H9 (cell line): ENCODE data around the gene TSGA10. TPM values are rescaled to one million over a fixed set of nuclear protein-coding genes. Genes with fewer than 3 reads are reported as not detected.

Experiments
- DNase-seq: peaks from one replicate; pipeline ENCODE4 v3.0.0-alpha.2; 2017
- H2AFZ ChIP-seq: one replicate; pipeline ENCODE4 v1.6.1; 2013; ENCODE audit warnings: mild to moderate bottlenecking, low read length, control low read depth, moderate library complexity
- H2AK5ac ChIP-seq: 2 replicates; pipeline ENCODE4 v1.6.1; 2013; ENCODE audit warnings: low read length, control low read depth, mixed read lengths; ENCODE audit not compliant: insufficient read length
- H2BK120ac ChIP-seq: one replicate; pipeline ENCODE4 v1.6.1; 2013; ENCODE audit warnings: low read depth, mild to moderate bottlenecking, low read length, control low read depth, inconsistent platforms; ENCODE audit not compliant: poor library complexity, severe bottlenecking
- H2BK12ac ChIP-seq: 2 replicates; pipeline ENCODE4 v1.6.1; 2013; ENCODE audit warnings: low read length, control low read depth, mixed read lengths, low read depth; ENCODE audit not compliant: insufficient read length
- H2BK15ac ChIP-seq: 2 replicates; pipeline ENCODE4 v1.6.1; 2013; ENCODE audit warnings: low read depth, low read length, control low read depth
- H2BK20ac ChIP-seq: one replicate; pipeline ENCODE4 v1.6.1; 2013; ENCODE audit warnings: low read depth, mild to moderate bottlenecking, low read length, control low read depth, inconsistent platforms; ENCODE audit not compliant: poor library complexity, severe bottlenecking
- H2BK5ac ChIP-seq: 2 replicates; pipeline ENCODE4 v1.6.1; 2013; ENCODE audit warnings: low read length, control low read depth, mixed read lengths; ENCODE audit not compliant: insufficient read length
- H3K14ac ChIP-seq: 2 replicates; pipeline ENCODE4 v1.6.1; 2013; ENCODE audit warnings: low read length, control low read depth; ENCODE audit not compliant: insufficient read depth
- H3K18ac ChIP-seq: 2 replicates; pipeline ENCODE4 v1.6.1; 2013; ENCODE audit warnings: low read depth, mild to moderate bottlenecking, mixed read lengths, low read length, control low read depth; ENCODE audit not compliant: insufficient read length
- H3K23ac ChIP-seq: 2 replicates; pipeline ENCODE4 v1.6.1; 2013; ENCODE audit warnings: low read length, control low read depth, mixed read lengths, low read depth; ENCODE audit not compliant: insufficient read length
- H3K23me2 ChIP-seq: 2 replicates; pipeline ENCODE4 v1.6.1; 2013; ENCODE audit warnings: low read depth, mild to moderate bottlenecking, mixed read lengths, low read length, control low read depth; ENCODE audit not compliant: insufficient read length, poor library complexity, severe bottlenecking
- H3K27ac ChIP-seq: 2 replicates; pipeline ENCODE4 v1.5.1; 2013; ENCODE audit warnings: low read length, control low read depth, mixed read lengths, low read depth; ENCODE audit not compliant: insufficient read length
- H3K27me3 ChIP-seq: 2 replicates; pipeline ENCODE4 v1.6.1; 2013; ENCODE audit warnings: low read length, control low read depth, inconsistent platforms; ENCODE audit not compliant: insufficient read depth
- H3K4ac ChIP-seq: 2 replicates; pipeline ENCODE4 v1.6.1; 2013; ENCODE audit warnings: low read depth, mild to moderate bottlenecking, control low read depth, inconsistent platforms, low read length, moderate library complexity
- H3K4me1 ChIP-seq: 2 replicates; pipeline ENCODE4 v1.6.1; 2013; ENCODE audit warnings: low read length, control low read depth, inconsistent platforms; ENCODE audit not compliant: insufficient read depth
- H3K4me2 ChIP-seq: 2 replicates; pipeline ENCODE4 v1.6.1; 2013; ENCODE audit warnings: low read length, control low read depth, mixed read lengths; ENCODE audit not compliant: insufficient read length, insufficient read depth
- H3K56ac ChIP-seq: 2 replicates; pipeline ENCODE4 v1.6.1; 2013; ENCODE audit warnings: low read depth, mild to moderate bottlenecking, mixed read lengths, low read length, control low read depth; ENCODE audit not compliant: insufficient read length
- H3K79me1 ChIP-seq: 2 replicates; pipeline ENCODE4 v1.6.1; 2013; ENCODE audit warnings: low read depth, mild to moderate bottlenecking, moderate library complexity, low read length, control low read depth, inconsistent platforms; ENCODE audit not compliant: insufficient read depth, poor library complexity, severe bottlenecking
- H3K79me2 ChIP-seq: 2 replicates; pipeline ENCODE4 v1.6.1; 2013; ENCODE audit warnings: low read length, control low read depth, inconsistent platforms; ENCODE audit not compliant: insufficient read depth
- H3K9ac ChIP-seq: 2 replicates; pipeline ENCODE4 v1.6.1; 2013; ENCODE audit warnings: low read length, control low read depth, mixed read lengths; ENCODE audit not compliant: insufficient read length; ENCODE audit errors: extremely low read depth
- H3K9me3 ChIP-seq: one replicate; pipeline ENCODE4 v1.6.1; 2013; ENCODE audit warnings: low read depth, low read length, inconsistent platforms; ENCODE audit not compliant: control insufficient read depth
- H3T11ph ChIP-seq: one replicate; pipeline ENCODE4 v1.6.1; 2013; ENCODE audit warnings: mild to moderate bottlenecking, low read length, control low read depth, inconsistent platforms
- H4K20me1 ChIP-seq: one replicate; pipeline ENCODE4 v1.6.1; 2013; ENCODE audit not compliant: control insufficient read depth, insufficient read length, insufficient read depth
- H4K5ac ChIP-seq: 2 replicates; pipeline ENCODE4 v1.6.1; 2013; ENCODE audit warnings: low read depth, mild to moderate bottlenecking, mixed read lengths, low read length, control low read depth; ENCODE audit not compliant: insufficient read length
- H4K8ac ChIP-seq: replicated peaks from 2 replicates; pipeline ENCODE4 v1.6.1; 2013; ENCODE audit warnings: low read length, control low read depth, mixed read lengths, low read depth; ENCODE audit not compliant: insufficient read length
- H4K91ac ChIP-seq: 2 replicates; pipeline ENCODE4 v1.6.1; 2013; ENCODE audit warnings: low read depth, mild to moderate bottlenecking, moderate library complexity, mixed read lengths, low read length, control low read depth; ENCODE audit not compliant: insufficient read length
- H3K27ac Mint-ChIP-seq, 3 experiments: 2 replicates in 2 of 3; 3 replicates in 1 of 3; pipeline ENCODE4 v1.8.0; 2020 to 2021; ENCODE audit warnings: mixed read lengths in 3 of 3, mild to moderate bottlenecking in 1 of 3, moderate library complexity in 1 of 3
- H3K27me3 Mint-ChIP-seq: 2 replicates; pipeline ENCODE4 v1.8.0; 2021; ENCODE audit warnings: low read depth, mild to moderate bottlenecking, moderate library complexity, mixed read lengths
- H3K36me3 Mint-ChIP-seq, 3 experiments: 2 replicates in 2 of 3; 3 replicates in 1 of 3; pipeline ENCODE4 v1.8.0; 2020 to 2021; ENCODE audit warnings: low read depth in 3 of 3, mixed read lengths in 3 of 3; ENCODE audit not compliant: insufficient read depth in 1 of 3
- H3K4me1 Mint-ChIP-seq, 2 experiments: 2 replicates each; pipeline ENCODE4 v1.8.0; 2020; ENCODE audit warnings: mixed read lengths in 2 of 2
- H3K4me3 Mint-ChIP-seq, 2 experiments: 2 replicates in 1 of 2; 3 replicates in 1 of 2; pipeline ENCODE4 v1.8.0; 2020 to 2021; ENCODE audit warnings: mild to moderate bottlenecking in 2 of 2, mixed read lengths in 2 of 2, moderate library complexity in 1 of 2
- H3K9me3 Mint-ChIP-seq, 2 experiments: 2 replicates in 1 of 2; 3 replicates in 1 of 2; pipeline ENCODE4 v1.8.0; 2020; ENCODE audit warnings: mild to moderate bottlenecking in 2 of 2, mixed read lengths in 2 of 2, moderate library complexity in 1 of 2
- WGBS: extraction: QIAGEN DNeasy Blood & Tissue Kit; methylation state at CpG from one replicate; pipeline ENCODE4 v1.1.7; 2013; ENCODE audit warnings: missing lambda C conversion rate, low lambda C conversion rate, mixed read lengths; ENCODE audit not compliant: insufficient read length; ENCODE audit errors: extremely low coverage; 5-methylcytosine and 5-hydroxymethylcytosine counted together
- total RNA-seq: library from RNA; stranded (reverse); gene quantifications from 2 replicates; pipeline ENCODE4 v1.2.1, GENCODE V29; 2021
- TF ChIP-seq, protein P1 (sequence below): fragments of 200-600 bp; sonication (generic); conservative IDR thresholded peaks from 3 replicates; pipeline ENCODE4 v1.8.0; 2021; ENCODE audit warnings: antibody characterized with exemption, mild to moderate bottlenecking

Gene TSGA10
- total RNA-seq, 1 experiment from 2014 or later: 6.3 TPM

DNA sequence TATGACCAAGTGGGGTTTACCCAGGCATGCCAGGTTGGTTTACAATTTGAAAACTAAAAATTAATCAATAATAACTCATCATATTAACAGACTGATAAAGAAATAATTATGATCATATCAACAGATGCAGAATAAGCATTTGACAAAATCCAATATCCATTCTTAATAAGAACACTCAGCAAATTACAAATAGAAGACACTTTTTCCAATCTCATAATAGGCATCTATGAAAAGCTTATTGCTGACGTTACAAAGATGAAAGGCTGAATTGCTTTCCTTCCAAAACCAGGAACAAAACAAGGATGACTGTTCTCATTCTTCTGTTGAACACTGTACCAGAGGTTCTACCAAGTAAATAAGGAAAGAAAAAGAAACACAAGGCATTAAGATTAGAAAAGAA lies 68.4 kb downstream of the TSGA10 start:
- H2AFZ ChIP-seq: no peak overlapping the region
- Mint-ChIP-seq H3K9me3 (no peaks in the 10 kb centered on the region; a peak in 1 of 5 replicates), H3K27ac (no peak overlapping the region), H3K27me3 (peaks cover 1% of the 10 kb centered on the region; the same call in 1 of the 2 replicates), H3K36me3 (no peaks in the 10 kb centered on the region), H3K4me3 (no peak overlapping the region), H3K4me1 (peaks cover 11 to 16% of the 10 kb centered on the region in 2 experiments)
- H3K9ac ChIP-seq: no peak overlapping the region
- no peak overlapping the region for H4K8ac ChIP-seq
- H3K27me3 ChIP-seq: no peaks in the 10 kb centered on the region
- H4K91ac ChIP-seq: no peak overlapping the region
- no peaks in the 10 kb centered on the region for H3K23me2 ChIP-seq
- no peak overlapping the region for H2BK15ac ChIP-seq
- H3K23ac ChIP-seq: no peak overlapping the region
- TF ChIP-seq, protein P1, sequence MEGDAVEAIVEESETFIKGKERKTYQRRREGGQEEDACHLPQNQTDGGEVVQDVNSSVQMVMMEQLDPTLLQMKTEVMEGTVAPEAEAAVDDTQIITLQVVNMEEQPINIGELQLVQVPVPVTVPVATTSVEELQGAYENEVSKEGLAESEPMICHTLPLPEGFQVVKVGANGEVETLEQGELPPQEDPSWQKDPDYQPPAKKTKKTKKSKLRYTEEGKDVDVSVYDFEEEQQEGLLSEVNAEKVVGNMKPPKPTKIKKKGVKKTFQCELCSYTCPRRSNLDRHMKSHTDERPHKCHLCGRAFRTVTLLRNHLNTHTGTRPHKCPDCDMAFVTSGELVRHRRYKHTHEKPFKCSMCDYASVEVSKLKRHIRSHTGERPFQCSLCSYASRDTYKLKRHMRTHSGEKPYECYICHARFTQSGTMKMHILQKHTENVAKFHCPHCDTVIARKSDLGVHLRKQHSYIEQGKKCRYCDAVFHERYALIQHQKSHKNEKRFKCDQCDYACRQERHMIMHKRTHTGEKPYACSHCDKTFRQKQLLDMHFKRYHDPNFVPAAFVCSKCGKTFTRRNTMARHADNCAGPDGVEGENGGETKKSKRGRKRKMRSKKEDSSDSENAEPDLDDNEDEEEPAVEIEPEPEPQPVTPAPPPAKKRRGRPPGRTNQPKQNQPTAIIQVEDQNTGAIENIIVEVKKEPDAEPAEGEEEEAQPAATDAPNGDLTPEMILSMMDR: no peak
- no peaks in the 10 kb centered on the region for H4K20me1 ChIP-seq
- H2BK5ac ChIP-seq: no peak overlapping the region
- no peak for DNase-seq
- H3K79me1 ChIP-seq: no peaks in the 10 kb centered on the region
- H3K18ac ChIP-seq: no peak overlapping the region
- no peak overlapping the region for H3K56ac ChIP-seq
- H2AK5ac ChIP-seq: no peak overlapping the region
- H3T11ph ChIP-seq: no peak overlapping the region
- H3K4me1 ChIP-seq: no peaks in the 10 kb centered on the region; the same call in 1 of the 2 replicates
- no peak overlapping the region for H3K4me2 ChIP-seq
- H4K5ac ChIP-seq: no peak overlapping the region
- no peak overlapping the region for H2BK12ac ChIP-seq
- H3K9me3 ChIP-seq: no peaks in the 10 kb centered on the region
- no peak overlapping the region for H2BK20ac ChIP-seq
- WGBS: no CpG with 5 or more reads among the region's 1 CpG
- H3K79me2 ChIP-seq: no peaks in the 10 kb centered on the region
- no peak overlapping the region for H3K27ac ChIP-seq
- no peak overlapping the region for H3K4ac ChIP-seq
- no peak overlapping the region for H2BK120ac ChIP-seq
- no peak overlapping the region for H3K14ac ChIP-seq
